HepG2 (cell line): ENCODE measurements around the gene CTSG. TPM values are rescaled to one million over a fixed set of nuclear protein-coding genes. Genes with fewer than 3 reads are reported as not detected.
"Not testable (repeated sequence)": the region's sequence is repeated elsewhere in the genome, so short reads cannot be mapped to it uniquely, and the experiment has no call there.

ENCODE experiments used
- ATAC-seq: fragments of 200-7000 bp; cut with Tn5 transposase; 3 replicates; pipeline ENCODE4 v1.9.1; 2020; ENCODE audit warnings: mild to moderate bottlenecking, moderate library complexity
- BruUV-seq: library from RNA; stranded (reverse); fragments of 400-500 nt; replicated peaks from 2 replicates; lab custom pipeline; 2021; lab: Mats Ljungman, UMichigan
- CTCF ChIA-PET: fragments of 300-600 bp; formaldehyde crosslinking; extraction: SDS; loops from one replicate; lab custom pipeline; 2021; ENCODE audit warnings: low total read pairs, inconsistent platforms, low intra/inter-chr PET ratio; lab: Yijun Ruan, JAX
- POLR2A ChIA-PET: fragments of 350-600 bp; sonication (Branson Sonifier 250); formaldehyde crosslinking; loops from one replicate; lab custom pipeline; 2020; ENCODE audit warnings: antibody characterized with exemption, inconsistent platforms; lab: Yijun Ruan, JAX
- DNase-seq: peaks from one replicate; pipeline ENCODE4 v3.0.0-alpha.2; 2015; ENCODE audit warnings: low spot score
- FAIRE-seq: peaks from 3 replicates; lab custom pipeline; 2011; peaks lifted over from hg19 to GRCh38; lab: Jason Lieb, UNC
- H2AFZ ChIP-seq: one replicate; pipeline ENCODE4 v1.6.1; 2011; ENCODE audit warnings: low read length, inconsistent platforms
- H3K27ac ChIP-seq: fragments of 300-600 bp; 3 replicates; pipeline ENCODE4 v1.8.0; 2011; ENCODE audit warnings: mixed run types, mild to moderate bottlenecking, mixed read lengths, low read length, inconsistent platforms; ENCODE audit not compliant: insufficient read depth; ENCODE audit errors: extremely low read length
- H3K27me3 ChIP-seq, 2 experiments: fragments of 200-600 bp in 1 of 2; 2 replicates in 1 of 2; 3 replicates in 1 of 2; pipeline versions ENCODE4 v1.6.0 to v1.8.0; 2011; ENCODE audit warnings: low read length in 2 of 2, mild to moderate bottlenecking in 2 of 2, moderate library complexity in 2 of 2, inconsistent platforms in 1 of 2; ENCODE audit not compliant: insufficient read depth in 2 of 2, control insufficient read depth in 1 of 2
- H3K36me3 ChIP-seq, 2 experiments: fragments of 200-600 bp in 1 of 2; replicated peaks in 1 of 2; 2 replicates in 1 of 2; 3 replicates in 1 of 2; pipeline versions ENCODE4 v1.5.1 to v1.8.0; 2011; ENCODE audit warnings: low read length in 2 of 2, inconsistent platforms in 1 of 2; ENCODE audit not compliant: insufficient read depth in 2 of 2, control insufficient read depth in 1 of 2
- H3K4me1 ChIP-seq: 2 replicates; pipeline ENCODE4 v1.5.1; 2012; ENCODE audit warnings: low read length, inconsistent platforms; ENCODE audit not compliant: insufficient read depth
- H3K4me2 ChIP-seq: 2 replicates; pipeline ENCODE4 v1.6.0; 2011; ENCODE audit warnings: low read depth, low read length, inconsistent platforms
- H3K4me3 ChIP-seq, 3 experiments: fragments of 200-600 bp in 1 of 3; sonication (generic), shearing (Covaris generic) in 1 of 3; replicated peaks in 1 of 3; 2 replicates each; pipeline ENCODE4 v1.5.1; 2011 to 2016; ENCODE audit warnings: low read length in 3 of 3, inconsistent platforms in 2 of 3, low read depth in 2 of 3, mild to moderate bottlenecking in 2 of 3, control low read depth in 1 of 3, mixed read lengths in 1 of 3; ENCODE audit not compliant: insufficient read depth in 1 of 3
- H3K79me2 ChIP-seq: one replicate; pipeline ENCODE4 v1.6.1; 2011; ENCODE audit warnings: low read length, inconsistent platforms; ENCODE audit not compliant: insufficient read depth
- H3K9ac ChIP-seq: 2 replicates; pipeline ENCODE4 v1.6.0; 2011; ENCODE audit warnings: mild to moderate bottlenecking, low read depth, low read length, inconsistent platforms; ENCODE audit not compliant: insufficient read depth
- H3K9me3 ChIP-seq: 2 replicates; pipeline ENCODE4 v1.5.1; 2012; ENCODE audit warnings: mild to moderate bottlenecking, low read length
- H4K20me1 ChIP-seq: 2 replicates; pipeline ENCODE4 v1.6.0; 2011; ENCODE audit warnings: inconsistent platforms, mild to moderate bottlenecking, low read length, moderate library complexity; ENCODE audit not compliant: insufficient read depth
- ARNT ChIP-seq: fragments of 450-650 bp; IDR thresholded peaks from 2 replicates; pipeline ENCODE4 v1.6.1; 2017
- ARNT2 ChIP-seq: sonication (generic); formaldehyde crosslinking; IDR thresholded peaks from 2 replicates; pipeline ENCODE4 v1.8.0; 2022; ENCODE audit warnings: mild to moderate bottlenecking, low read depth, missing genetic modification reagents, moderate library complexity
- ATRX ChIP-seq: sonication (generic); formaldehyde crosslinking; IDR thresholded peaks from 2 replicates; pipeline ENCODE4 v1.4.0; 2020; ENCODE audit warnings: missing genetic modification reagents, borderline replicate concordance
- FOSL2 ChIP-seq: sonication (generic); formaldehyde crosslinking; IDR thresholded peaks from 2 replicates; pipeline ENCODE4 v1.4.0; 2020; ENCODE audit warnings: missing genetic modification reagents
- GLI4 ChIP-seq: sonication (generic); formaldehyde crosslinking; IDR thresholded peaks from 2 replicates; pipeline ENCODE4 v1.5.1; 2020; ENCODE audit warnings: missing genetic modification reagents, mild to moderate bottlenecking, moderate library complexity, borderline replicate concordance
- HNF4A ChIP-seq: sonication (generic); formaldehyde crosslinking; IDR thresholded peaks from 2 replicates; pipeline ENCODE4 v1.4.0; 2020; ENCODE audit warnings: missing genetic modification reagents
- LCORL ChIP-seq, 2 experiments: fragments of 450-650 bp in 1 of 2; sonication (generic) in 1 of 2; formaldehyde crosslinking in 1 of 2; IDR thresholded peaks; 2 replicates each; pipeline versions ENCODE4 v1.5.0 to v1.6.1; 2017 to 2020; ENCODE audit warnings: antibody characterized with exemption in 1 of 2, missing genetic modification reagents in 1 of 2
- MIXL1 ChIP-seq: IDR thresholded peaks from 2 replicates; pipeline ENCODE4 v1.6.1; 2016
- PAX8 ChIP-seq: sonication (generic); formaldehyde crosslinking; IDR thresholded peaks from 2 replicates; pipeline ENCODE4 v1.8.0; 2022; ENCODE audit warnings: mild to moderate bottlenecking, missing genetic modification reagents, borderline replicate concordance
- PHB2 ChIP-seq: fragments of 450-650 bp; IDR thresholded peaks from 2 replicates; pipeline ENCODE4 v1.6.1; 2018; ENCODE audit not compliant: partially characterized antibody
- PHF21A ChIP-seq: sonication (generic); formaldehyde crosslinking; IDR thresholded peaks from 2 replicates; pipeline ENCODE4 v1.5.0; 2020; ENCODE audit warnings: mild to moderate bottlenecking, missing genetic modification reagents
- SOX6 ChIP-seq, 2 experiments: fragments of 450-650 bp in 1 of 2; sonication (generic) in 1 of 2; formaldehyde crosslinking in 1 of 2; IDR thresholded peaks; 2 replicates each; pipeline versions ENCODE4 v1.4.0 to v1.6.1; 2017 to 2020; ENCODE audit warnings: antibody characterized with exemption in 1 of 2, mild to moderate bottlenecking in 1 of 2, missing genetic modification reagents in 1 of 2
- ZFP36 ChIP-seq: fragments of 150-350 bp; IDR thresholded peaks from 2 replicates; pipeline ENCODE4 v1.6.1; 2018; ENCODE audit warnings: borderline replicate concordance, low read length, low read depth; ENCODE audit not compliant: partially characterized antibody
- ZNF282 ChIP-seq: fragments of 450-650 bp; IDR thresholded peaks from 2 replicates; pipeline ENCODE4 v1.6.1; 2018; ENCODE audit not compliant: partially characterized antibody
- ZNF354B ChIP-seq: sonication (generic); formaldehyde crosslinking; IDR thresholded peaks from 2 replicates; pipeline ENCODE4 v1.8.0; 2022; ENCODE audit warnings: mild to moderate bottlenecking, missing genetic modification reagents
- ZNF484 ChIP-seq: sonication (generic); formaldehyde crosslinking; IDR thresholded peaks from 2 replicates; pipeline ENCODE4 v1.5.1; 2020; ENCODE audit warnings: mild to moderate bottlenecking, low read depth, missing genetic modification reagents, borderline replicate concordance
- ZNF788 ChIP-seq: sonication (generic); formaldehyde crosslinking; IDR thresholded peaks from 2 replicates; pipeline ENCODE4 v1.5.0; 2020; ENCODE audit warnings: mild to moderate bottlenecking, missing genetic modification reagents, borderline replicate concordance
- WGBS: methylation state at CpG from one replicate; pipeline ENCODE4 v1.1.6; 2017; ENCODE audit warnings: low lambda C conversion rate; 5-methylcytosine and 5-hydroxymethylcytosine counted together
- in situ Hi-C: cut with HindIII; loops from 2 replicates; pipeline ENCODE4 v1.10.0; 2017; ENCODE audit warnings: low pct_unique_long_range_greater_than_20kb; ENCODE audit not compliant: extremely low pct_ligation_motif_present
- intact Hi-C: fragments of 100-400 bp; cut with micrococcal nuclease; formaldehyde crosslinking; loops from one replicate; pipeline ENCODE4 v1.10.0; 2022; ENCODE audit not compliant: unreplicated experiment
- polyA plus RNA-seq, 8 experiments: library from polyadenylated mRNA; depleted of rRNA in 3 of 8; stranded (reverse) in 7 of 8; unstranded in 1 of 8; fragments of >200 nt; fragmentation: Illumina TruSeq in 4 of 8; extraction: Trizol in 4 of 8; gene quantifications; 2 replicates each; pipeline versions ENCODE4 v1.2.1 to v1.2.3, GENCODE V29; 2011 to 2016; ENCODE audit warnings: low read depth in 4 of 8, missing spikeins in 1 of 8, mixed read lengths in 1 of 8; ENCODE audit not compliant: insufficient read depth in 1 of 8
- total RNA-seq, 5 experiments: library from RNA; depleted of rRNA; stranded (reverse); fragments of >200 nt; fragmentation: Illumina TruSeq; extraction: Trizol; gene quantifications; 2 replicates each; pipeline ENCODE4 v1.2.3, GENCODE V29; 2016; ENCODE audit warnings: low read depth in 1 of 5

The CTSG gene
- total and polyA plus RNA-seq, 2 of the 13 experiments (the other 11 are each of a cell fraction or from before 2014, with no cell fraction given), result not detected

- TF ChIP-seq ZNF788 (peak; percentile 54; the same call in 1 of the 2 replicates), ZNF354B (CRISPR knock-in tag) (0 out of 2 replicates have a peak, but pooled peaks have one; percentile 4), FOSL2 (0 out of 2 replicates have a peak, but pooled peaks have one; percentile 24), PHF21A (CRISPR knock-in tag) (no peak), GLI4 (CRISPR knock-in tag) (no peak), LCORL (IDR thresholded peaks at IDR 0.05) (0 out of 2 replicates have a peak, but pooled peaks have one; percentile 14), LCORL (CRISPR knock-in tag; IDR thresholded peaks at IDR 0.05) (no peak), HNF4A (CRISPR knock-in tag) (peak; percentile 28), MIXL1 (CRISPR knock-in tag) (no peak), ARNT2 (CRISPR knock-in tag) (no peak), ZFP36 (peak; percentile 81), PAX8 (CRISPR knock-in tag) (no peak), ATRX (no peak), ZNF484 (CRISPR knock-in tag) (no peak)
These were observed 19.2 kb upstream of the CTSG start (continued) for GRCh38 chr14:24595073-24595808.

GRCh38 chr14:24591004-24591403 lies 15.0 kb upstream of the CTSG start:
- in situ Hi-C loops; H3K4me2 ChIP-seq; H3K27ac ChIP-seq; intact Hi-C loops; FAIRE-seq; ATAC-seq; H3K36me3 ChIP-seq; POLR2A ChIA-PET; H3K4me3 ChIP-seq; H2AFZ ChIP-seq; H3K4me1 ChIP-seq; H3K9ac ChIP-seq; DNase-seq; H4K20me1 ChIP-seq; H3K27me3 ChIP-seq; H3K79me2 ChIP-seq; H3K9me3 ChIP-seq; CTCF ChIA-PET; BruUV-seq; TF ChIP-seq SOX6 (CRISPR knock-in tag; IDR thresholded peaks at IDR 0.05): not testable (repeated sequence)
- 4% methylated on average over 2 of the region's 2 CpGs for WGBS
- TF ChIP-seq PHB2 (peak; percentile 41), ZNF282 (peak; percentile 29), ARNT (0 out of 2 replicates have a peak, but pooled peaks have one; percentile 63), SOX6 (IDR thresholded peaks at IDR 0.05) (peak; percentile 59; the same call in 1 of the 2 replicates)
